ENCODE results near the gene IFNGR1.
"Not testable (repeated sequence)": the region's sequence is repeated elsewhere in the genome, so short reads cannot be mapped to it uniquely, and the experiment has no call there.

Gene IFNGR1

DNA sequence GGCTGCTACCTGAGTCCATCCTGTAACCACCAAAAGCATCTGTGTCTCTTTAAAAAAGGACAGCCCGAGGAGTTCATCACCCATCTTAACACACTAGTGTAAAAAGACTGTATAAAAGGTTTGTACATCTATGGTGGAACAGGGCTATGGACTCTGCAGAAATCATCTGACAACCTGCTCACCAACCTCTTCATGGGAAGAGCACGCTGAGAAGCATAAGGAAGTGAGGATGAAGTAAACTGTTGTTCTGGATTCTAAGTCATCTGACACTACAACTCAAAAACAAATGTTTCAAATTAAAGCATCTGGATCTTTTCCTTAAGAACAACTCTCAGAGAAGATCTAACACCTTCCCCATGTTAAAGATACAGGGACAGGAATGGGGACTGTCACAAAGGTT lies 5.4 kb downstream of the IFNGR1 start:
- no peak for DNase-seq (ENCODE audit: low spot score)

DNA sequence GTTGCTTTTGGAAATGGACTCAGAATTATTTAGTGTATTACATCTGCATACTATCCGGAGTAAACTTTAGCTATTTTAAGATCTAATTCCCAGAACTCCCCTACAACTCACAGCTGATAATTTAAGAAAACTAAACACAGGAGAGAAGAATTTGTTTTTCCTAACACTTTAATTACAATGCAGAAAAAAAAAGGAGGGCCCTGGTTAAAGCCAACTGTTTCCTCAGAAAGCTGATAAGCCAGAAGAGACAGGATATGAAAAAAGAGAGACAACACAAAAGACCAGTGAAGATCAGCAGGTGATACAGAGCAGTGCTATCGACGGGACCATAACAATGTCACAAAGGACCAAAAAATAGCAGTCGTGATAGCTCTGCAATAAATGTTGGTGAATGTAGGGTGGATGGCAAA lies 5.8 kb downstream of the IFNGR1 start:
- DNase-seq (ENCODE audit: low spot score) = no peak

DNA sequence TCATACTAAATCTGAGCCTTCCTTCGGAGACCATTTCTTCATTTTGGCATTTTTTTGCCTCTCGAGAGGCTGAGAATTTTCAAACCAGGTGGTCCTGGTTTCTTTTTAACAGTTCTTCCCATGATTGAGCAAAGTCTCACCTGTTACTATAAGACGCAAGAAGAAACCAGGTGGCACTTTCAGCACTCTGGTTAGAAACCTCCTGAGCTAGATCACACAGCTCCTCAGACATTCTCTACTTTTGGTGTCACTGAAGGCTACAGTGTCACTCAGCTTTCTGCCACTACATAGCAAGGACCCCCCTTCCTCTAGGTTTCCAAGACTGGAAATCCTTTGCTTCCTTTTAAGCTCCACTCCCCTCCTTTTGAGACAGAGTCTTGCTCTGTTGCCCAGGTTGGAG lies 7.3 kb downstream of the IFNGR1 start:
- DNase-seq (ENCODE audit: low spot score) = no peak

DNA sequence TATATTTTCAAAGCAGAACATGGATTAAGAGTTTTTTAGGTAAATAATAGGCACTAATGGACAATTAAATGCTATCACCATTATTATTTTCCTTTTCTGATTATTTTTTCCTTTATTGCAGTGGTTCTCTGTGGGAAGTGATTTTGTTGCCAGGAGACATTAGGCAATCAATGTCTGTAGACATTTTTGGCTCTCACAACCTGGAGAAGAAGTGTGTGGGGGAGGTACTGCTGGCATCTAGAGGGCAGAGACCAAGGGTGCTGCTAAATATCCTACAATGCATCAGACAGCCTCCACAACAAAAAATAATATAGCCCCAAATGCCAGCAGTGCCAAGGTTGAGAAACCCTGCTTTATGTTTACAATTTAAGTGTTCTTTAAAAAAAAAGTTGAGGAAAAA lies 8.3 kb downstream of the IFNGR1 start:
- DNase-seq (ENCODE audit: low spot score) = no peak

DNA sequence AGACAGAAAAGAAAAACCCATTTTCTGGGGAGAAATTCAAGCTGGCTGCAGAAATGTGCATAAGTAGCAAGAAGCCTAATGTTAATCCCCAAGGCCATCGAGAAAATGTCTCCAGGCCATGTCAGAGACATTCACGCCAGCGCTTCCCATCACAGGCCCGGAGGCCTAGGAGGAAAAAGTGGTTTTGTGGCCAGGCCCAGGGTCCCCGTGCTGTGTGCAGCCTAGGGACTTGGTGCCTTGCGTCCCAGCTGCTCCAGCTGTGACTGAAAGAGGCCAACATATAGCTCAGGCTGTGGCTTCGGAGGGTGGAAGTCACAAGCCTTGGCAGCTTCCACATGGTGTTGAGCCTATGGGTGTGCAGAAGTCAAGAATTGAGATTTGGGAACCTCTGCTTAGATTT lies 10.9 kb downstream of the IFNGR1 start:
- no peak for DNase-seq (ENCODE audit: low spot score)

DNA sequence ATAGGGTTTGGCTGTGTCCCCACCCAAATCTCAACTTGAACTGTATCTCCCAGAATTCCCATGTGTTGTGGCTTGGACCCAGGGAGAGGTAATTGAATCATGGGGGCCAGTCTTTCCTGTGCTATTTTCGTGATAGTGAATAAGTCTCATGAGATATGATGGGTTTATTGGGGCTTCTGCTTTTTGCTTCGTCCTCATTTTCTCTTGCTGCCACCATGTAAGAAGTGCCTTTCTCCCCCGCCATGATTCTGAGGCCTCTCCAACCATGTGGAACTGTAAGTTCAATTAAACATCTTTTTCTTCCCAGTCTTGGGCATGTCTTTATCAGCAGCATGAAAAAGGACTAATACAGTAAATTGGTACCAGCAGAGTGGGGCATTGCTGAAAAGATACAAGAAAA lies 11.7 kb downstream of the IFNGR1 start:
- DNase-seq (ENCODE audit: low spot score) = not testable (repeated sequence)

DNA sequence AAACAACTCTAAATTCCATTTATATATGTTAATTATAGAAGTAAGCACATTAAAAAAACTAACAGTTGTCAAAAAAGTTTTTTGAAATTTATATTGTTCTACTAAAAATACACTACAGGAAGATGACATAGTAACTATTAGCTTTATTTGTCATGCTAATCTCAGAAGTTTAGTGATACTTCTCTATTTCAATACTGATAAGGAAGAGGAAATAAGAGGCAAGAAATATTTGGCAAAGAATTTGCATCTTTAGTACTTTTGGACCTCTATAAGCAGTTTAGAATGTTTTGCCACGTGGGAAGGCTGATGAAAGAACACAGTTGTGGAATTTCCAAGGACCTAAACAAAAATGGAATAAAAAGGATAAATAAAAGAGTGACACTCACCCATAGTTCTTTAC lies 12.6 kb downstream of the IFNGR1 start:
- no peak for DNase-seq (ENCODE audit: low spot score)

DNA sequence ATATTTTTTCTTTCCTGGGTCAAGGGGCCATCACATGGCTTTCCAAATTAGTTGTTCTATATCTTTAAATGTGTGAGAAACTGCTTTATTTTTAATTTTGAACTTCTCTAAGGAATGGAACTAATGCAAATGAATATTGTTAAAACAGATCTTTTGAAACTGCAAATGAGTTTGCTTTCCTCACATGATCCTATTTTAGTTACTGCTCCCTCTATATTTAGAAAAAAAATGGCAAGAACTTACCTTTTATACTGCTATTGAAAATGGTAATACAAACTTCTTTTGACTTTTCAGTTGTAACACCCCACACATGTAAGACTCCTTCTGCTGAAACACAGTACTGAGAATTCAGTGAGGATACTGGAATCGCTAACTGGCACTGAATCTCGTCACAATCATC lies 15.9 kb downstream of the IFNGR1 start:
- no peak for DNase-seq (ENCODE audit: low spot score)

DNA sequence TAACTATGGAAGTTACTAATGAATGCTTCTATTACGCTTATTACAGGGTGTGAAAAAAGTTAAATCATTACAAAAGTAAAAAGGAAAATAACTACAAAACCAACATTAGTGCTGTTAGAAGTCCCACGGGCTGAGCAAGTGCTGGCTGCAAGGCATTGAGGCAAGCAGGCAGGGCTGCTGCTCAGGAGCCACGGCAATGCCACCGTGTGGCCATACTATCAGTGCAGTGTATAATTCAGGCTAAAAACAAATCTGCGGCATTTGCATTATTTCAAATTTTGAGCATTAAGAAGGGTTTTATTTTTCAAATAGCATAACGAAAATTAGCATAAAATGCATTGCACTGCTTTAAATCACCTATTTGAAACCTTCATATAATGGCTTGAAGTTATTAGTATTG lies 17.1 kb downstream of the IFNGR1 start:
- no peak for DNase-seq (ENCODE audit: low spot score)

DNA sequence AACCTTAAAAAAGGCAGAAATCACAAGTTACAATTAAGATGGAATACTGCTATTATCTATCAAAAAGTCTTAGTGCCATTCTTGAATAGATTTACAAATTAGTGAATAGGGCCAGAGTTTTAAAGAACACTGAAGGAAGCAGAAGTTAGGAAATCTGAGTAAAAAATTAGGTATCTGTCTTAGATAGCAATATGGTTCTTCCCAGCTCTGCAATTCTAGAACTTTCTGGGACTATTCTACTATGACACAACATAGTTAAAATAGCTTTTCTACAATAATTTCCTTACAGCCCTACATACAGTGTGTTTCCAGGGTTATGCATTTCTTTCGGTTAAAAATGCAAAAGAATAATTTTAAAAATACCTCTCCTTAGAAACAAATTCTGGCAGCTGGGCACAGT lies 18.2 kb downstream of the IFNGR1 start:
- DNase-seq (ENCODE audit: low spot score) = no peak

DNA sequence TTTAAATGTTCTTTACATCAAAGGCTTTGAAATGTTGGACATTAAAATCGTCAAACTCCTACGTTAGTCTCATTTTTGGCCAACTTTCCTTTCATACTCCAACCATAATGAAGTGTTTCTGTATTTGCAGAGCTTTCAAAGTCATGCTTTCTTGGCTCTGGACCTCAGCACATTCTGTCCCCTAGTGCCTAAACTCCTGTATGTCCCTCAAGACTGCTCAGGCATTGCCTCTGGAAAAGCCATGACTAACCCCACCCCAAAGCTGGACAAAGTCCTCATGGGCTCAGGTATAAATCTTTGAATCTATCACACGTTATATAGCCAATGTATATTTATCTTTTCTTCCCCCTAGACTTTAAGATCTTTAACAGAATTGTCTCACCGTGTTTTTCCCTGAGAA lies 18.9 kb downstream of the IFNGR1 start:
- no peak for DNase-seq (ENCODE audit: low spot score)

DNA sequence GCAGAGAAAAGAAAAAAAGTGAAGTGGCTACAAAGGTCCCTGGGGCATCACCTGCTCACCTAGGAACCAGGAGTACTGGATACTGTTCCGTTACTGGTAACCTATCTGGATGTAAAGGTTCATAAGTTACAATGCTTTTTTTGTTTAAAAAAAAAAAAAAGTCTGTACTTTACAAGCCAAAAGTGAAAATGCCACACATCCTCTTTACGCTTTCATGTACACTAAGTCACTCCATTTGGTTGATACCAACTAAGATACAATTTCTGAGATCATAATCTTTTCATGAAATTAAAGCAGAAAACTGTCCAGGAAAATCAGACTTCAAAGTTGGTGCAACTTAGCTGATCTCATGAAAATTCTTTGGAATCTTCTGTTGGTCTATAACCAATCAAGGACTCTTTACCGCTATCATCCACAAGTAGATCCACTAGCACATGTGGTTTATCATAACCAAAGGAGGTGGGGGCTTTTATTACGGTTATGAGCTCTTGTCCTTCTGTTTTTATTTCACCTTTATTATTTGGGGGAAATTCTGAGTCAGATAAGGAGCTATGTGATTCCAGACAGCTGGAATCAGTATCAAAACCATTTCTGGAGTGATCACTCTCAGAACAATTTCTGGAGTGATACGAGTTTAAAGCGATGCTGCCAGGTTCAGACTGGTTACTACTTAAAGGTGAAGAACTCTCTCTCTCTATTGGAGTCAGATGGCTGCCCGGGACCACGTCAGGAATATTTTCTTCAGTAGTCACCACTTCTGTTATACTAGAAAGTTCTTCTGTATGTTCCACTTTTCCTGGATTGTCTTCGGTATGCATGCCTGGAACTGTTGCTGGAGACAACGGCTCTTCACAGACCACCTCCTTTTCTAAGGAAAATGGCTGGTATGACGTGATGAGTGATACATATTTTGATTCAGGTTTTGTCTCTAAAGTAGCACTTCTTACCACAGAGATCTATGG lies 21.2 kb downstream of the IFNGR1 start:
- DNase-seq (ENCODE audit: low spot score) = no peak

DNA sequence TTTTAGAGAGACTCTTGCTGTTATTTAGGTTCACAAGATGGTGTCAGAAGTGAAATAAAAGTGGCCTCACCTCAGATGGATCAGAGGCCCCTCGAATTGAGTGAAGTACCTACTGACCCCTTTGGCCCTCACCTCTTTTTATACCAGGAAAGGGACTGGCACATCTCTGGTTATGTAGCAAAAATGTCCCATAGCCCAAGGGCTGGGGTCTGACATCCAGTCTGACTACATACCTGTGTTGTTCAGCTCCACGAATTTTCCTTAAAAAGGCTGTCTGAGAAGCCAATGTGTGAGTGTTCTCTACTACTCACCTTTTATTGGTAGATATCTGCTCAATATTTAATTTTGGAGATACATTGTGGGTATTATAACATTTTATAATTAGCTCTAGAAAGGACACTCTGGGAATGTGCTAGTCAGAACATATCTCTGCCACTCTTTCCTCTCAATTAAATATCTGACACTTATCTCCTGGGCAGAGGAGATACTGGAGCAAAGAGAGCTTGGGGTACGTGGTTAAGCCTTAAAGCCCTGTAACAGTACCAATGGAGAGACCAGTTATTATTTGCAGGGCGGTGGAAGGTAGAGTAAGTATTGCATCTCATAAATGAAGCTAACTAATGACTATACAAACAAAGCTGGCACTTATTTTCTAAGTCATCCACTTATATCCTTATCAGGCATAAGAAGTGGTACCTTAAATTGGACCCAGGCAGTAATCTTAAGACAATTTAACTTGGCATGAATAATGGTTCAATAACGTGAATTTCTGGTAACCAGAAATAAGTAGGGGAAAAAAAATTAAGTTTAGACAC lies 25.7 kb downstream of the IFNGR1 start:
- DNase-seq (ENCODE audit: low spot score) = no peak

DNA sequence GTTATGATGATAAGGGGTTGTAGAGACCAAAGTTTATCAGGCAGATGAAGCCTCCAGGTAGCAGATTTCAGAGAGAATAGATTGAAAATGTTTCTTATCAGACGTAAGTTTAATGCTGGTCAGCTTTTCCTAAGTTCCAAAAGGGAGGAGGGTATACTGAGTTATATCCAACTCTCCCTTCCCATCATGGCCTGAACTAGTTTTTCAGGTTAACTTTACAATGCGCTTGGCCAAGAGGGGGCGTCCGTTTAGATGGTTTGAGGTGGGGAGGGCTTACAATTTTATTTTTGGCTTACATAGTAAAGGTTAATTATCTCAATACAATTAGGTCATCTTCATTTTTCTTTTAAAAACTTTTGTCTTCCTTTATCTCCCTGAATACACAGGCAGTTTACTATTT lies 26.4 kb downstream of the IFNGR1 start:
- DNase-seq (ENCODE audit: low spot score) = no peak

DNA sequence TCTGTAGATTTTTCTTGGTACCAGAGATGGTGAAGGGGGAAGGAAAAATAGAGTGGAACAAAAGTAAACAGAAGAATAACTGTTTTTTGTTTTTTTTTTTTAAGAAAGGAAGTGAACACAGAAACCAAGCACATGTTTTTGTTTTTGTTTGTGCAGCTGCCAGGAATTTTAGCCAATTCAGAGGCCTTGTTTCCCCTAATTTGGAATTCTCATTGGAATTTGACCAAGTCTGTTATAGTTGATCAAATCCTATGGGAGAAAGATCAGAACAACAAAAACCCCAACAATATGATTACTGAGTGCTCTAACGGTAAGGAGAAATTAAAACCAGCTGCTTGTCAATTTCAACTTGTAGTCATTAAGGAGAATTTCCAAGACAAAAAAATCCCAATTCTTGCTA lies 27.5 kb downstream of the IFNGR1 start:
- no peak for DNase-seq (ENCODE audit: low spot score)

DNA sequence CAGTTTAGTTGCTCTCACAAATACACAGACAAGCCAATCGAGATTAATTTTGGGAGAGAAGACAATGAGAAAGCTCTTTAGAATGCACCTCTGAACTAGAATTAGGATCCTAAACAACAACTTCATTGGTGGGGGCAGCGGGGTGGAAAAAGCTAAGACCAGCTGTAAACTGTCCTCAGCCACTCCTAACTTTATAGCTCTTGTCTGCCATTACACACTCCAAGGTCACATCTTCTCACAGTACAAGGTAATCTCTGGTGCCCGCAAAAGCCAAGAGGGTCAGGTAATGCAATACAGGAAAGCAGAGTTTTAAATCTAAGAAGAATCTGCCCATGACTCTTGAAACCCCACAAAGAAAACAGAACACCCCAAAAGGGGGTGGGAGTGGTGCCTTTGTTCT lies 27.9 kb downstream of the IFNGR1 start:
- no peak for DNase-seq (ENCODE audit: low spot score)

DNA sequence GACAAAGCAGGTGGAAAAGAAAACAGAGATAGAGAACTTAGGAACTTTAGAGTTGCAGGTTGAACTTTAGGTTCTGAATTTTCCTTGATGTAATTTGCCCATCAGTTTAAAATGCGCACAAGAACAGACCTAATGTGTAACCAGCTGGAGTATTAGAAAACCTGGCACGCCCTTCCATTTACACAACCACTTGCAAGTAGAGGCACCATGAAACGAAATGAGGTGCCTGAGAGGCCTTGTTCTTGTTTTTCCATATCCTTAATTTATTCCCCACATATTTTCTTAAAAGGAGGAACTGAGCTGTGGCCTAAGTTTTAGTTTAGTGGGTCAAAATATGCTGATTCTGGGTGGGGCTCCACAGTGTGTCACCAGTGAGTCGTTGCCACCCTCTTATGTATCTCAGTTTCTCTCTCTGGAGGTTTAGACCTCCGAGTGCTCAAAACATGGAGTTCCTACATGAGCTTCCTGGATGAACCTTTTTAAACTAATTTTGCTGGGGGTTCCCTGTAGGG lies 28.5 kb downstream of the IFNGR1 start:
- no peak for DNase-seq (ENCODE audit: low spot score)

DNA sequence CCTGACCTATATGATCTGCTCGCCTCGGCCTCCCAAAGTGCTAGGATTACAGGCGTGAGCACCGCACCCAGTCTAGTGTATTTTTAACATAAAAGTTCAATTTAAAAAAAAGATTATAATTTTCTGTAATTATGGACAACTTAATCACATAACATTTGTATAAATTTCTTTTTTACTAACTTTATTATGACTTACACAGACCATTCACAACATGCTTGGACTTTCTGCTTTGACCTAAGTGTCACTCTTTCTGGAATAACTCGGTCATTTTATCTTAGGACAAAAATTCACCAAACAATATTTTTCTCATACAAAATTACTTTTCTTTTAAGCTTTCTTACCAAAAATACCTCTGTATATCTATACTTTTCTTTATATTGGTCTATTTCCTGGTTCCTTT lies 30.3 kb downstream of the IFNGR1 start:
- peak; percentile 20 for DNase-seq (ENCODE audit: low spot score)

DNA sequence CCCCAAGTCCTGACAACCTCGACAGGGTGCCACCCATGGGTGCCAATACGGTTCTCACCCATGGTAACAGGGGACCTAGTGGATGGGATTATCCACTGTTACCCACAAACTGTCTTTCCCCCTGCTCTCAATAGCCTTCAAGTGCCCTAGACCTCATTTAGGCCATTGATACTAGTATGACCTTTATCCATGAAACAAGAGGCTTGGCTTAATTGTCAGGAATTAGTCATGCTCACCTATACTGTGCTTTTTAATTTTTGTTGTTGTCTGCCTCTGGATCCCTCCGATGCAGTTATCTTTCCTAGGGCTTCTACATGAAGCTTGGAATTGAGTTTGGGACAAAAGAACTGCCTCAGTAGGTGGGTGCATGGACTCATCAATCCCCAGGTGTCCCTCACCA lies 33.9 kb downstream of the IFNGR1 start:
- DNase-seq (ENCODE audit: low spot score) = no peak

DNA sequence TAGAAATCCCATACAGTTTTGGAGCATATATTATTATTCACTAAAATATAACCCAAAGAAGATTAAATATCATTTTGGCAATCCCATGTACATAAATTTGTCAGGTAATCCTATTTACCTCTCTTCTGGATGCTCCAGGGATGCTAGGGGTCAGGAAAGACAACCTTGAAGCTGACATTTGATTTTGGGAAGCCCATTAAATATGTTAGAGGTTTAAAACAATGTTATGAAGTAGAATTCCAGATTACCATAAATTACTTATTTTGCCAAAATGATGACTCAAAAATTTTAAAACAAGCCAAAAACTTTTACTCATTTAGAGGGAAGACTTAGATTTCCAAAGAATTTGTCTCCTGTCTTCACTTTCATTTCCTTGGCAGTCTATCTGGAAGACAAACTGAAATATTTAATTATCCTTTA lies 36.5 kb downstream of the IFNGR1 start:
- no peak for DNase-seq (ENCODE audit: low spot score)

DNA sequence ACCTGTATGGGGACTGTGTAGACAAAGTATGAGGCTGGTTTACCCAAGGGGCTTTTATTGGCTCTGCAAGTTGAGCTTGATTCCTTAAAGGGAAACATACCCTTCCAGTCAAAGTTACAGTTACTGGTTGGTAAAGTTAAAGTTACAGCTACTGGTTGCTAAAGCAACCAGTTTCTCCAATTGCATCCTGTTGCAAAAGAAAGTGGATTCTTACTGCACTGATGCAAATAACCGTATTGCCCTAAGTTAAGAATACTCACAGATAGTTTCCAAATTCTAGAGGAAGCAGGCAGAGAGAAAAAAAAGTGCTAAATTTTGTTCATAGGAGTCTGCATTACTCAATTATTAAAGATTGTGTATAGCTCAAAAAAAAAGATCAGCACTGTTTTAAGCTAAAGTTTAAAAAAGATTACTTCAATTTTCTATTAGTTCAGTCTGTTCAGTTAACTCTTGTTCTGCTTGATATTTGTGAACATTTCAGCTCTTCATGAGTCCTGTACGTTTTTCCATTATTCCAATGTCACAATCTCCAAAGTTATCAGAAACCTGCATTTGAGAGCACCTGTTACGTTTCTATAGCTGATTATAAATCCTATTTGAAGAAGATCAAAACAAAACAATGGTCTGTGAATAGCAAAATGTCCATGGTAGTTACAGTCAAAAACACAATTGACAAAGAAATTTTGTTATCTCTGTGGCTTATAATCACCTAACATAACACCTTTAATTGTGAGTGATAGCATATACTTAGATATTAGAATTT lies 37.1 kb downstream of the IFNGR1 start:
- no peak for DNase-seq (ENCODE audit: low spot score)

DNA sequence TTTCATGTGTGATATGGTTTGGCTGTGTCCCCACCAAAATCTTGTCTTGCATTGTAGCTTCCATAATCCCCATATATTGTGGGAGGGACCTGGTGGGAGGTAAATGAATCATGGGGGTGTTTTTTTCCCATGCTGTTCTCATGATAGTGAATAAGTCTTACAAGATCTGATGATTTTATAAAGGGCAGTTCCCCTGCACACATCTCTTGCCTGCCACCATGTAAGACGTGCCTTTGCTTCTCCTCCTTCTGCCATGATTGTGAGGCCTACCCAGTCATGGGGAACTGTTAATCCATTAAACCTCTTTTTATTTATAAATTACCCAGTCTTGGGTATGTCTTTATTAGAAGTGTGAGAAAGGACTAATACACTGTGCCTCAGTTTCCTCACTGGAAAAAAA lies 41.6 kb downstream of the IFNGR1 start:
- DNase-seq (ENCODE audit: low spot score) = no peak

Data from SK-N-DZ (cell line).